GM21717 (cell line): ENCODE results near the gene PRUNE2.
"Not testable (repeated sequence)": the region's sequence is repeated elsewhere in the genome, so short reads cannot be mapped to it uniquely, and the experiment has no call there.

ENCODE experiments used
- ATAC-seq: cut with Tn5 transposase; IDR thresholded peaks from one replicate; pipeline ENCODE4 v1.9.1; 2021; ENCODE audit warnings: mild to moderate bottlenecking, moderate library complexity; ENCODE audit not compliant: unreplicated experiment

The PRUNE2 gene

GRCh38 chr9:76667521-76667957, 238.4 kb downstream of the PRUNE2 start:
- ATAC-seq, result no peak

GRCh38 chr9:76665966-76666365, 239.9 kb downstream of the PRUNE2 start:
- not testable (repeated sequence) for ATAC-seq

GRCh38 chr9:76665458-76665857, 240.5 kb downstream of the PRUNE2 start:
- ATAC-seq, result no peak

- no peak for ATAC-seq
Observed at GRCh38 chr9:76664120-76664519, 241.8 kb downstream of the PRUNE2 start.

GRCh38 chr9:76662476-76663281, 243.2 kb downstream of the PRUNE2 start:
- no peak for ATAC-seq

DNA sequence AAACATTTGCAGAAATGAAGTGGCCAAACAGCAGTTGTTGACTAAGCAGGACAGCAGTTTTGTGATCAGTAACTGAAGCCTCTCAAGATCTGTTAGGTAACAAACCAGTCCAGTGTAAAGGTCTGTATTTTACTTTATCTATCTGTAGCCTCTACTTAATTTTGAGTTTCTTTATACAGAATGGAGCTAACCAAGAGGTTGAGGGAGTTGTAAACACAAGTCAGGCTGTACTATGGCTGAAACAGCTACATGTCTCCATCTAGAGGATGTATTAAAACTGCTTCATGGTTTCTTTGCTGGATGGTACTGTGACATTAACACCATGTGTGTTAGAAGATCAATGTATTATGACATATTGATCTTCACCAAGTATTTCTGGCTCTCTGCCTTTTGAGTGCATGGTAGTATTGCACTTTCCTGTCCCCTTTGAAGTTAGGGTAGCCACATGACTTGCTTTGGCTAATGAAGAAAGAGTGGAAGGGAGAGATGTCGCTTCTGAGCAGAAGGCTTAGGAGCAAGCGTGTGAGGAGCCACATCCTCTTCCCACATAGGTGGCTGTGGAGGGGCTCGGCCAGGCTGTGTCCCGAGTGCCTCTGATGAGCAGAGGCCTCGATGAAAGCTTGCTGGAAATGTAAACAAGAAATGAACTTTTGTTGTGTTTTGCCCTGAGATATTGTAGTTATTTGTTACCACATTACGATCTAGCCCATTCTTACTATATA, 247.2 kb downstream of the PRUNE2 start:
- peak; percentile 85 for ATAC-seq

GRCh38 chr9:76657265-76657664, 248.6 kb downstream of the PRUNE2 start:
- no peak for ATAC-seq

DNA sequence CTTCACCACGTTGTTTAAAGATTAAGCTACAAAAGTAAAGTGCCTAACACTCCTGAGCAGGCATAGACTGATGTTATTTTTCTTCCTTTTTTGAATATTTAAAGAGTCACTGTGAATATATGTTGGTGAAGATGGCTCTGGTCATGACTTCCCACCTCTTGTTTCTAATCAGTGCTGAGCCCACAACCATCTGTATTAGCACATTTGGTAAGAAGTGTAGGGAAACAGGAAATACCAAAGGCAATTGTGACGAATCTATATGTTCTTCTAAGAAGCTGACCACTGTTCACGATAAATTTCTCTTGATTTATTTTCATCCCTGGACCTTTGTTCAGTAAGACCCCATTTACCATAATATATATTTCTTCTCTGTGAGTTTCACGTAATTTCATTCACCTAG, 249.9 kb downstream of the PRUNE2 start:
- ATAC-seq, result no peak

- ATAC-seq, result no peak
Observed at GRCh38 chr9:76655121-76655541, 250.8 kb downstream of the PRUNE2 start.

- no peak for ATAC-seq
Observed at GRCh38 chr9:76654575-76654974, 251.3 kb downstream of the PRUNE2 start.

DNA sequence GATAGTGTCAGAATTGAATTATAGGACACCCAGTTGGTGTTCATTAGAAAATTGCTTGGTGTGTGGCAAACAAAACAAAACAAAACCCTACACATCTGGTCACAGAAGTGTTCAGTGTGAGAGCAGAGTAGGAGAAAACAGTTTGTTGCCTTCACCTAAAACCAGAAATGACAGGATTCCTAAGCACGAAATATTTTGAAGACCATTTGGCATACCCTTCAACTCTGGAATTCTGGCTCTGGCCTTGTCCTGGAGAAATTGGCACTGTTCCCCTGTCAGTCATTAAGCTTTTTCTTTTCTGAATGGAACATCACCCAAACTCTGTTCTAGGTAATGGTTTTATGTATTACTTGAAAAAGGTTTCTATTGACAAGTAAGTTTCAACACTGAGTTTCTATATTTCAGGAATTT, 251.9 kb downstream of the PRUNE2 start:
- no peak for ATAC-seq

DNA sequence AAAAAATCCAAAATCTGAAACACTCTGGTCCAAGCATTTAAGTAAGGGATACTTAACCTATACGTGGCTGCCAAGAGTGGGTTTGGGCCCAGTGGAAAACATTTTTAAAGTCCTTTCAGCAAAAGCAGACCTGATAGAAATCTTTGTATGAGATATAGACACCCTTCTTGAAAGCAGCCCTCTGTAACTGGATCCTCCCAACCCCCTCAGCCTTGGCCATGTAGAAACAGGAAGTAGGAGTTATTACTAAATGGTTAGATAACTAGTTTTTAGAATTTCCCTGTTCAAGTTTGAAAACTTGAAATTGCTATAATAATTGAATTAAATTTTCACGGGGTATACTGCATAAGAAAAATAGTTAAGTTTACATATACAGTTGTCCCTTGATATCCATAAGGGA, 253.0 kb downstream of the PRUNE2 start:
- ATAC-seq, result no peak

DNA sequence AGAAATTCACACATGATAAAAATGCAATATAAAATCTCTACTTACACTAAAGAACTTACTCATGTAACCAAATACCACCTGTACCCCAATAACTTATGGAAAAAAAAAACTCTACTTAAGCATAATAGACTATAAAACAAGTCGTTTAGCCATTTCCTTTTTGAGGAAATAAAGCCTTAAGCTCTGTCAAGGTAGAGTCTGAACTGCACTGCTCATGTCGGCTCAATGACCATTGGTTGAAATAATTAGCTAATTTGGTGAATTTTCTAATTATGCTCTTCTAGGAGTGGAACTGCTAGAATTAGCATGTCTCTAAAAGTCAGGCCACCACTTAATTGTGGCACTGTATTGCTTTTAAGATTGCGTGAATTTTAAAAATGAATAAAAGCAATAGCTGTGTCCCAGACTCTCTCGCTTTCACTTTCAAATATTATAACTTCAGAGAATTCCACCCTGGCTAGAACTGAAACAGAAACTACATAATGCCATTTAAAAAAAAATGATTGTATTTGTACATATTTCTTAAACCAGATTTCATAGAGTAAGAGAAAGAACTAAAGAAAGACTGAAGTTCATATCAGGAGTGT, 254.7 kb downstream of the PRUNE2 start:
- peak; percentile 86 for ATAC-seq

DNA sequence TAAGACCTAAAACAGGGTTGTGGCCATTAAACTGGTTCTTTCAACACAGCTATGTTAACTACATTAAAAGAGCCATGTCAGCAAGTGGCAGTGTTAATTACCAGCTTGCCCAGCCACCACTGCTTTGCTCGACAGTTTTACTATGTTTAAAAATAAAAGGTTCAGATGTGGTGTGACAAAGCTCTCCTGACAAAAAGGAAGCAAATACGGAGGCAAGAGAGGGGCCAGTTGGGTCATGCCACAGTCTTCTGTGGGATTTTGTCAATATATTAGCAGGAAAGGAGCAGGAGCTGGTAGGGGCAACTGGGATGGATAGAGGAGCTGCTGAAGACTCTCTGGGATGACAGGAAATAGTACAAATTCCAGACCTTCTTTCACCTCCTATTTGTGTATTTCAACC, 255.2 kb downstream of the PRUNE2 start:
- no peak for ATAC-seq

DNA sequence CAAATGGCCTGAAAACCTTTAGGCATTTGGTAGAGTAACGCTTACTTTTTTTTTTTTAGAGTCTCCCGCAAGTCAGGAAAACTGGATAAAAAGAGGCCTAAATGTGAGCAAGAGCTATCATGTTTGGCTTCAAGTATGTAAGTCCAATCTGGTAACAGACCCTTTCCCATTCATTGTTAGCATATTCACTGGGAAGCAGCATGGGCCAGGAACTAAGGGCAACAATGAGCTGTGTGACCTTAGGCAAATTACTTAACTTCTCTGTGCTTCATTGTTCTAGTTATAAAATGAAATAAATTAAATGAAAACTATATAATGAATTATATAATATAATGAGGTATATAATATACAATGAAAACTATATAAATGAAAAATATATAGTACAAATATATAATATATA, 256.0 kb downstream of the PRUNE2 start:
- no peak for ATAC-seq

- ATAC-seq, result no peak
Observed at GRCh38 chr9:76646249-76646648, 259.7 kb downstream of the PRUNE2 start.

GRCh38 chr9:76644647-76645250, 261.2 kb downstream of the PRUNE2 start:
- ATAC-seq, result no peak

GRCh38 chr9:76644171-76644570, 261.7 kb downstream of the PRUNE2 start:
- ATAC-seq, result peak; percentile 35

- peak; percentile 99 for ATAC-seq
Observed at GRCh38 chr9:76643399-76644117, 262.4 kb downstream of the PRUNE2 start.

DNA sequence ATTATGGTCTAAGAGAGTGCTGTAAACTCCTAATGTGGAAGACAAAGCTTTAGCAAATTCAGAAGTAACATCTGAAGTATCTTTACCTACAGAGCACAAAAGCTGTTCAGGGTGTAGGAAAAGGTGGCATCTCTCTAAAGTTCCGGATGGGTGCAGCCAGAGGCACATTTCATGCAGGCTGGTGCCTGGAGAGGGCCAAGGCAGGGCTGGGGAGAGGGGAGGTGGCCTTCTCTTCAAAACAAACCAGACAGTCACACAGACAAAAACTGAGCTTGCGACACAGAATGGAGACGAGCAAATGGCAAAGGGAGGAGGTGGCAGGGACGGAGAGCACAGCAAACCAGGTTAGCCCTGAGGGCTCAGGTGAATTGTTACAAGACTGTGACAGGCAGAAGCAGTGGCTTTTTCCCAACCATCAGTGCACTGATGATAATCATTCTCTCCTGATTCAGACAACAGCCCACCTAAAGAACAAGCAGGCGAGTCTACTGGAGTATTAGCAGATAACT, 263.2 kb downstream of the PRUNE2 start:
- ATAC-seq, result no peak

DNA sequence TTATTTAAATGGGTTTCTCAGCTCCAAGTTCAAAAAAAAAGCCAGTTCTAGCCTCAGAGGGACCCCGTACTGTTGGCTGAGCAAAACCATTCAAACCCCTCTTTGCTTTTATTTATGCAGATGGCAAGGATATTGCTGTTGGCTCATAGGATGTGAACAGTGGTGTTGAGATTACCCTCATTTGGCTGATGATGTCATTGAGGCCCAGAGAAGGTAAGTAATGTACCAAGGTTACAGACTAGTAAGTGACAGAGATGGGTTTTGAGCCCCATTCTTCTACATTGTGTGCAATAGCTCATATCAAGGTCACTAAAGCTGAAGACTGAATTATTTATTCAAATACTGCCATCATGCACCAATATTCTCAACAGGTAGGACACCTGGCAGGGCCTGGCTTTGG, 263.8 kb downstream of the PRUNE2 start:
- no peak for ATAC-seq
